OCI-LY7 (cell line): ENCODE results near the gene LTB. TPM values are rescaled to one million over a fixed set of nuclear protein-coding genes. Genes with fewer than 3 reads are reported as not detected.

ENCODE experiments used
- BruUV-seq: library from RNA; stranded (reverse); fragments of 400-500 nt; replicated peaks from 2 replicates; lab custom pipeline; 2021; lab: Mats Ljungman, UMichigan
- CTCF ChIA-PET: fragments of 300-600 bp; sonication (Branson Sonifier 250); formaldehyde crosslinking; loops from one replicate; lab custom pipeline; 2022; ENCODE audit warnings: antibody characterized with exemption; ENCODE audit not compliant: unreplicated experiment; lab: Charles Lee
- POLR2A ChIA-PET: fragments of 300-600 bp; sonication (Branson Sonifier 250); formaldehyde crosslinking; loops from one replicate; lab custom pipeline; 2022; ENCODE audit warnings: antibody characterized with exemption; lab: Charles Lee
- DNase-seq: peaks from one replicate; pipeline ENCODE4 v3.0.0-alpha.2; 2015; ENCODE audit warnings: low spot score
- H2AFZ ChIP-seq: fragments of 200-600 bp; sonication (generic), shearing (Covaris generic); 2 replicates; pipeline ENCODE4 v1.6.1; 2014; ENCODE audit warnings: mild to moderate bottlenecking, antibody characterized with exemption, low read length, moderate library complexity
- H3K27ac ChIP-seq: fragments of 200-600 bp; sonication (generic); 2 replicates; pipeline ENCODE4 v1.5.1; 2014; ENCODE audit warnings: mixed run types, low read depth, mild to moderate bottlenecking, moderate library complexity, low read length, inconsistent platforms; ENCODE audit not compliant: poor library complexity, severe bottlenecking
- H3K36me3 ChIP-seq: fragments of 200-600 bp; sonication (generic); 2 replicates; pipeline ENCODE4 v1.6.1; 2014; ENCODE audit warnings: mild to moderate bottlenecking, antibody characterized with exemption, low read length, moderate library complexity, mixed read lengths; ENCODE audit not compliant: insufficient read depth
- H3K4me1 ChIP-seq: fragments of 200-600 bp; sonication (generic); 2 replicates; pipeline ENCODE4 v1.5.1; 2014; ENCODE audit warnings: mild to moderate bottlenecking, low read length; ENCODE audit not compliant: insufficient read depth, poor library complexity, severe bottlenecking
- H3K4me2 ChIP-seq: fragments of 200-600 bp; sonication (generic); 2 replicates; pipeline ENCODE4 v1.6.1; 2014; ENCODE audit warnings: mild to moderate bottlenecking, low read length
- H3K4me3 ChIP-seq: fragments of 200-600 bp; sonication (generic); 2 replicates; pipeline ENCODE4 v1.5.1; 2014; ENCODE audit warnings: mild to moderate bottlenecking, low read depth, low read length; ENCODE audit not compliant: poor library complexity, severe bottlenecking
- H3K79me2 ChIP-seq: fragments of 200-600 bp; sonication (generic); 2 replicates; pipeline ENCODE4 v1.6.1; 2016; ENCODE audit warnings: low read depth, mild to moderate bottlenecking, low read length, moderate library complexity, mixed read lengths; ENCODE audit not compliant: insufficient read depth
- H3K9me2 ChIP-seq: fragments of 200-600 bp; sonication (generic); 2 replicates; pipeline ENCODE4 v1.6.1; 2016; ENCODE audit warnings: mild to moderate bottlenecking, low read length, mixed read lengths; ENCODE audit not compliant: insufficient read depth
- H3K9me3 ChIP-seq: fragments of 200-600 bp; sonication (generic); 2 replicates; pipeline ENCODE4 v1.6.1; 2014; ENCODE audit warnings: mild to moderate bottlenecking, mixed run types, low read length, mixed read lengths
- H4K20me1 ChIP-seq: fragments of 200-600 bp; sonication (generic); 2 replicates; pipeline ENCODE4 v1.6.1; 2014; ENCODE audit warnings: mild to moderate bottlenecking, antibody characterized with exemption, low read length, moderate library complexity, mixed read lengths; ENCODE audit not compliant: insufficient read depth
- EZH2phosphoT487 ChIP-seq: fragments of 200-600 bp; sonication (generic); IDR thresholded peaks from 2 replicates; pipeline ENCODE4 v1.6.1; 2018; ENCODE audit warnings: low read depth, borderline replicate concordance, mild to moderate bottlenecking, mixed run types, antibody characterized with exemption, low read length, moderate library complexity, mixed read lengths
- intact Hi-C: fragments of 100-400 bp; cut with micrococcal nuclease; formaldehyde crosslinking; loops from one replicate; pipeline ENCODE4 v1.10.0; 2022; ENCODE audit not compliant: unreplicated experiment
- total RNA-seq, 2 experiments: library from RNA; depleted of rRNA in 1 of 2; stranded (reverse); fragments of >200 nt in 1 of 2; shearing (Covaris generic) in 1 of 2; gene quantifications; 2 replicates each; pipeline ENCODE4 v1.2.3, GENCODE V29; 2014 to 2022
- TF ChIP-seq, protein P1 (sequence below): fragments of 200-600 bp; sonication (generic); conservative IDR thresholded peaks from 2 replicates; pipeline ENCODE4 v1.5.1; 2014; ENCODE audit warnings: mild to moderate bottlenecking, antibody characterized with exemption, low read length, moderate library complexity, mixed read lengths

Gene LTB
- total RNA-seq, 2 experiments from 2014 or later = 36.5 to 36.9 TPM

DNA sequence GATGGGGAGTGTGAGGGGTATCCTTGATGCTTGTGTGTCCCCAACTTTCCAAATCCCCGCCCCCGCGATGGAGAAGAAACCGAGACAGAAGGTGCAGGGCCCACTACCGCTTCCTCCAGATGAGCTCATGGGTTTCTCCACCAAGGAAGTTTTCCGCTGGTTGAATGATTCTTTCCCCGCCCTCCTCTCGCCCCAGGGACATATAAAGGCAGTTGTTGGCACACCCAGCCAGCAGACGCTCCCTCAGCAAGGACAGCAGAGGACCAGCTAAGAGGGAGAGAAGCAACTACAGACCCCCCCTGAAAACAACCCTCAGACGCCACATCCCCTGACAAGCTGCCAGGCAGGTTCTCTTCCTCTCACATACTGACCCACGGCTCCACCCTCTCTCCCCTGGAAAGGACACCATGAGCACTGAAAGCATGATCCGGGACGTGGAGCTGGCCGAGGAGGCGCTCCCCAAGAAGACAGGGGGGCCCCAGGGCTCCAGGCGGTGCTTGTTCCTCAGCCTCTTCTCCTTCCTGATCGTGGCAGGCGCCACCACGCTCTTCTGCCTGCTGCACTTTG, 6.8 kb downstream of the LTB start, which contains the start of gene TNF:
Gene TNF (plus strand): TSS at position 231 of the 567 bp plus-strand sequence. CDS start 177 bp downstream, at position 408.
- peaks cover 12% of the 10 kb centered on the region; the same call in 1 of the 2 replicates for H3K36me3 ChIP-seq
- peak; percentile 61 for DNase-seq
- ChIA-PET POLR2A (interaction anchor here (0.9 to 2.1 kb wide), 13 partner anchors 8 to 460 kb away, joined by 3 to 10 read pairs (median 5); partner anchors contain the start of genes DDX39B and NFKBIL1), CTCF (interaction anchor here (1.3 to 1.8 kb wide), 3 partner anchors 7 to 22 kb away, joined by 3 to 5 read pairs (median 3); partner anchors contain the start of gene LST1)
- no peaks in the 10 kb centered on the region for H3K9me3 ChIP-seq
- H3K27ac ChIP-seq = peak within 1 kb of the TSS; percentile 42
- TF ChIP-seq EZH2phosphoT487 = no peak
- TF ChIP-seq, protein P1, sequence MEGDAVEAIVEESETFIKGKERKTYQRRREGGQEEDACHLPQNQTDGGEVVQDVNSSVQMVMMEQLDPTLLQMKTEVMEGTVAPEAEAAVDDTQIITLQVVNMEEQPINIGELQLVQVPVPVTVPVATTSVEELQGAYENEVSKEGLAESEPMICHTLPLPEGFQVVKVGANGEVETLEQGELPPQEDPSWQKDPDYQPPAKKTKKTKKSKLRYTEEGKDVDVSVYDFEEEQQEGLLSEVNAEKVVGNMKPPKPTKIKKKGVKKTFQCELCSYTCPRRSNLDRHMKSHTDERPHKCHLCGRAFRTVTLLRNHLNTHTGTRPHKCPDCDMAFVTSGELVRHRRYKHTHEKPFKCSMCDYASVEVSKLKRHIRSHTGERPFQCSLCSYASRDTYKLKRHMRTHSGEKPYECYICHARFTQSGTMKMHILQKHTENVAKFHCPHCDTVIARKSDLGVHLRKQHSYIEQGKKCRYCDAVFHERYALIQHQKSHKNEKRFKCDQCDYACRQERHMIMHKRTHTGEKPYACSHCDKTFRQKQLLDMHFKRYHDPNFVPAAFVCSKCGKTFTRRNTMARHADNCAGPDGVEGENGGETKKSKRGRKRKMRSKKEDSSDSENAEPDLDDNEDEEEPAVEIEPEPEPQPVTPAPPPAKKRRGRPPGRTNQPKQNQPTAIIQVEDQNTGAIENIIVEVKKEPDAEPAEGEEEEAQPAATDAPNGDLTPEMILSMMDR = no peak
- H3K4me1 ChIP-seq = peaks cover 88% of the 10 kb centered on the region
- H2AFZ ChIP-seq = peak within 1 kb of the TSS; percentile 57
- H3K4me3 ChIP-seq = peak within 1 kb of the TSS; percentile 69
- peak within 1 kb of the TSS; percentile 86 for H3K4me2 ChIP-seq
- no peaks in the 10 kb centered on the region for H3K9me2 ChIP-seq
- H4K20me1 ChIP-seq = no peaks in the 10 kb centered on the region
- H3K79me2 ChIP-seq = peaks cover 14% of the 10 kb centered on the region; the same call in 1 of the 2 replicates
- BruUV-seq = no TSS peak
- intact Hi-C loops = no loop called here

DNA sequence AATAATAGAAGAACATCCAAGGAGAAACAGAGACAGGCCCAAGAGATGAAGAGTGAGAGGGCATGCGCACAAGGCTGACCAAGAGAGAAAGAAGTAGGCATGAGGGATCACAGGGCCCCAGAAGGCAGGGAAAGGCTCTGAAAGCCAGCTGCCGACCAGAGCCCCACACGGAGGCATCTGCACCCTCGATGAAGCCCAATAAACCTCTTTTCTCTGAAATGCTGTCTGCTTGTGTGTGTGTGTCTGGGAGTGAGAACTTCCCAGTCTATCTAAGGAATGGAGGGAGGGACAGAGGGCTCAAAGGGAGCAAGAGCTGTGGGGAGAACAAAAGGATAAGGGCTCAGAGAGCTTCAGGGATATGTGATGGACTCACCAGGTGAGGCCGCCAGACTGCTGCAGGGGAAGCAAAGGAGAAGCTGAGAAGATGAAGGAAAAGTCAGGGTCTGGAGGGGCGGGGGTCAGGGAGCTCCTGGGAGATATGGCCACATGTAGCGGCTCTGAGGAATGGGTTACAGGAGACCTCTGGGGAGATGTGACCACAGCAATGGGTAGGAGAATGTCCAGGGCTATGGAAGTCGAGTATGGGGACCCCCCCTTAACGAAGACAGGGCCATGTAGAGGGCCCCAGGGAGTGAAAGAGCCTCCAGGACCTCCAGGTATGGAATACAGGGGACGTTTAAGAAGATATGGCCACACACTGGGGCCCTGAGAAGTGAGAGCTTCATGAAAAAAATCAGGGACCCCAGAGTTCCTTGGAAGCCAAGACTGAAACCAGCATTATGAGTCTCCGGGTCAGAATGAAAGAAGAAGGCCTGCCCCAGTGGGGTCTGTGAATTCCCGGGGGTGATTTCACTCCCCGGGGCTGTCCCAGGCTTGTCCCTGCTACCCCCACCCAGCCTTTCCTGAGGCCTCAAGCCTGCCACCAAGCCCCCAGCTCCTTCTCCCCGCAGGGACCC, 7.8 kb downstream of the LTB start:
- DNase-seq = no peak
- Histone ChIP-seq H2AFZ (peak overlapping the region; percentile 57; the same call in 1 of the 2 replicates), H3K36me3 (peaks cover 11% of the 10 kb centered on the region; the same call in 1 of the 2 replicates), H3K27ac (peak overlapping the region; percentile 1), H3K4me1 (peaks cover 88% of the 10 kb centered on the region), H3K79me2 (peaks cover 14% of the 10 kb centered on the region; the same call in 1 of the 2 replicates), H3K4me3 (peak overlapping the region; percentile 69), H3K9me3 (no peaks in the 10 kb centered on the region), H4K20me1 (no peaks in the 10 kb centered on the region), H3K9me2 (no peaks in the 10 kb centered on the region), H3K4me2 (peak overlapping the region; percentile 86)
- intact Hi-C loops = no loop called here
- CTCF ChIA-PET = interaction anchor here (0.6 to 1.3 kb wide), 6 partner anchors 8 to 23 kb away, joined by 3 to 5 read pairs (median 4); partner anchors contain the start of gene NCR3
- no peak for TF ChIP-seq EZH2phosphoT487
- TF ChIP-seq, protein P1 = peak; percentile 64
- POLR2A ChIA-PET = interaction anchor here (0.6 to 2.1 kb wide), 12 partner anchors 9 to 458 kb away, joined by 3 to 10 read pairs (median 5); partner anchors contain the start of genes DDX39B and LST1
- BruUV-seq = no TSS peak
